Type B pancreatic cell (in vitro differentiated cells): ENCODE data around the gene XYLT1. TPM values are rescaled to one million over a fixed set of nuclear protein-coding genes. Genes with fewer than 3 reads are reported as not detected.

Experiments
- DNase-seq: peaks from one replicate; pipeline ENCODE4 v3.0.0; 2021; ENCODE audit warnings: mixed read lengths; ENCODE audit not compliant: unreplicated experiment; ENCODE audit errors: extremely low spot score
- H3K27ac Mint-ChIP-seq: 2 replicates; pipeline ENCODE4 v1.8.0; 2021; ENCODE audit warnings: mild to moderate bottlenecking, mixed read lengths
- H3K27me3 Mint-ChIP-seq: 2 replicates; pipeline ENCODE4 v1.8.0; 2021; ENCODE audit warnings: mixed read lengths
- H3K36me3 Mint-ChIP-seq: 2 replicates; pipeline ENCODE4 v1.8.0; 2021; ENCODE audit warnings: mixed read lengths
- H3K4me1 Mint-ChIP-seq: one replicate; pipeline ENCODE4 v1.8.0; 2021; ENCODE audit warnings: mixed read lengths; ENCODE audit not compliant: unreplicated experiment
- H3K4me3 Mint-ChIP-seq: 2 replicates; pipeline ENCODE4 v1.8.0; 2021; ENCODE audit warnings: mild to moderate bottlenecking, mixed read lengths
- H3K9me3 Mint-ChIP-seq: 2 replicates; pipeline ENCODE4 v1.8.0; 2021; ENCODE audit warnings: mixed read lengths
- total RNA-seq: library from RNA; stranded (reverse); gene quantifications from 2 replicates; pipeline ENCODE4 v1.2.1, GENCODE V29; 2021; ENCODE audit warnings: low replicate concordance
- TF ChIP-seq, protein P1 (sequence below): fragments of 200-600 bp; sonication (generic); conservative IDR thresholded peaks from 2 replicates; pipeline ENCODE4 v1.5.0; 2021; ENCODE audit warnings: antibody characterized with exemption, mild to moderate bottlenecking

The XYLT1 gene
- total RNA-seq, 1 donor from 2014 or later = 14.9 TPM

DNA sequence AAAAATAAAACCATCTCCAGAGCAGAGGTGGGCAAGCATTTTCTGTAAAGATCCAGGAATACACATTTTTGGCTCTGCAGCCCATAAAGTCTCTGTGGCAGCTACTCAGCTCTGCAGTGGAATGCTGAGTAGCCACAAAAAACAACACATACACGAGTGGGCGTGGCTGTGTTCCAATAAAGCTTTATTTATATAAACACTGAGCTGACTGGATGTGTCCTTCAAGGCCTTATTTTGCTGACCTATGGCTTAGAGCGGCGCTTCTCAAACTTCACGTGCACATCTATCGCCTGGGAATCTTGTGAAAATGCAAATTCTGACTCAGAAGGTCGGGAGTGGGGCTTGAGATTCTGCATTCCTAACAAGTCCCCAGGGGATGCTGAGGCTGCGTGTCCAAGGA is 39.7 kb downstream of the XYLT1 start:
- no peak overlapping the region for H3K27ac Mint-ChIP-seq
- no peaks in the 10 kb centered on the region for H3K27me3 Mint-ChIP-seq
- TF ChIP-seq, protein P1, sequence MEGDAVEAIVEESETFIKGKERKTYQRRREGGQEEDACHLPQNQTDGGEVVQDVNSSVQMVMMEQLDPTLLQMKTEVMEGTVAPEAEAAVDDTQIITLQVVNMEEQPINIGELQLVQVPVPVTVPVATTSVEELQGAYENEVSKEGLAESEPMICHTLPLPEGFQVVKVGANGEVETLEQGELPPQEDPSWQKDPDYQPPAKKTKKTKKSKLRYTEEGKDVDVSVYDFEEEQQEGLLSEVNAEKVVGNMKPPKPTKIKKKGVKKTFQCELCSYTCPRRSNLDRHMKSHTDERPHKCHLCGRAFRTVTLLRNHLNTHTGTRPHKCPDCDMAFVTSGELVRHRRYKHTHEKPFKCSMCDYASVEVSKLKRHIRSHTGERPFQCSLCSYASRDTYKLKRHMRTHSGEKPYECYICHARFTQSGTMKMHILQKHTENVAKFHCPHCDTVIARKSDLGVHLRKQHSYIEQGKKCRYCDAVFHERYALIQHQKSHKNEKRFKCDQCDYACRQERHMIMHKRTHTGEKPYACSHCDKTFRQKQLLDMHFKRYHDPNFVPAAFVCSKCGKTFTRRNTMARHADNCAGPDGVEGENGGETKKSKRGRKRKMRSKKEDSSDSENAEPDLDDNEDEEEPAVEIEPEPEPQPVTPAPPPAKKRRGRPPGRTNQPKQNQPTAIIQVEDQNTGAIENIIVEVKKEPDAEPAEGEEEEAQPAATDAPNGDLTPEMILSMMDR = no peak
- no peak overlapping the region for H3K4me3 Mint-ChIP-seq
- no peak for DNase-seq
- H3K4me1 Mint-ChIP-seq = no peaks in the 10 kb centered on the region
- peaks cover 4% of the 10 kb centered on the region for H3K36me3 Mint-ChIP-seq
- H3K9me3 Mint-ChIP-seq = no peaks in the 10 kb centered on the region

DNA sequence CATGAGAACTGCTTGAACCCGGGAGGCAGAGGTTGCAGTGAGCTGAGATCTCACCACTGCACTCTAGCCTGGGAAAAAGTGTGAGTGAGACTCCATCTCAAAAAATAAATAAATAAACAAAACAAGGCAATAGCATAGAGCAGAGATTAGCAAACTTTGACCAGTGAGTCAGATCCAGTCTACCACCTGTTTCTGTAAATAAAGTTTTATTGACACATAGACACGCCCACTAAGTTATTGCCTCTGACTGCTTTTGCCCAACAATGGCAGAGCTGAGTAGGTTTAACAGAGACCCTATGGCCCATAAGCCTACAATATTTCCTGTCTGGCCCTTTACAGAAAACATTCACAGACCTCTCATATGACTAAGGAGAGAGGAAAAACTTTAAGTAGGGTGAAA is 44.3 kb downstream of the XYLT1 start:
- no peak overlapping the region for H3K27ac Mint-ChIP-seq
- no peak for DNase-seq
- H3K9me3 Mint-ChIP-seq = peaks cover 8% of the 10 kb centered on the region
- TF ChIP-seq, protein P1 = no peak
- H3K27me3 Mint-ChIP-seq = no peaks in the 10 kb centered on the region
- no peak overlapping the region for H3K4me3 Mint-ChIP-seq
- H3K4me1 Mint-ChIP-seq = no peaks in the 10 kb centered on the region
- H3K36me3 Mint-ChIP-seq = peaks cover 4% of the 10 kb centered on the region

DNA sequence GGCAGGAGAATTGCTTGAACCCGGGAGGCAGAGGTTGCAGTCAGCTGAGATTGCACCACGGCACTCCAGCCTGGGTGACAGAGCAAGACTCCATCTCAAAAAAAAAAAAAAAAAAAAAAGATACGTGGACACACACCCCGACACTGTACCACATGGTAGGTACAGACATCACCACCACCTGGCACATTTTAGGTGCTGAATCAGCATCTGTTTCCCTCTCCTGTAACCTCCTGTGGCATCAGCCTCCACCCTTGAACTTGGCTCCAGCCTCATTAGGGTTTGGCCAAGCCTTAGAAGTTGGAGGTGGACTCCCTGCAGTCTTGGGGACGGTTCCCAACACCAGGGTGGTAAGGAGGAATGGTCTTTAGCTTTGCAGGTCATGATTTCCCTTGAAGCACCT is 46.0 kb downstream of the XYLT1 start:
- Mint-ChIP-seq H3K27ac (no peak overlapping the region), H3K4me3 (no peak overlapping the region), H3K9me3 (peaks cover 12% of the 10 kb centered on the region), H3K27me3 (no peaks in the 10 kb centered on the region), H3K36me3 (peaks cover 4% of the 10 kb centered on the region), H3K4me1 (no peaks in the 10 kb centered on the region)
- TF ChIP-seq, protein P1 = no peak
- DNase-seq = no peak

DNA sequence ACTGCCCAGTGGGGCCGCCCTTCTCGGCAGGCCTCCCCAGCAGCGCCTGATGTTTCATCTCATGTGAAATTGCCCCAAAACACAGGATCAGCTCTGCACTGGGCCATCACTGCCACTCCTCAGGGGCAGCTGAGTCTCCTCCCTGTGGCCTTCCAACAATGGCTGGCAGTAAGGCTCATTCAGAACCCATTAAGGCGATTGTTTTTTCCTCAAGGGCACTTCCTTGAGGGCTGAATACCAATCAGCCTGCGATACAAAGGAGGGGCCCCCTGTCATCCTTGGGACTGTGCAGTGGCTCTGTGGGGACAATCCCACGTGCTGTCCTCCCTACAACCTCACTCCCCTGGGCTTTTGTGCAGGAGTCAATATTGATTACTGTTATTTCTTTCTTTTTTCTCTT is 47.5 kb downstream of the XYLT1 start:
- Mint-ChIP-seq H3K36me3 (peaks cover 4% of the 10 kb centered on the region), H3K4me1 (no peaks in the 10 kb centered on the region), H3K27me3 (no peaks in the 10 kb centered on the region), H3K4me3 (no peak overlapping the region), H3K27ac (no peak overlapping the region), H3K9me3 (peaks cover 12% of the 10 kb centered on the region)
- TF ChIP-seq, protein P1 = no peak
- no peak for DNase-seq

DNA sequence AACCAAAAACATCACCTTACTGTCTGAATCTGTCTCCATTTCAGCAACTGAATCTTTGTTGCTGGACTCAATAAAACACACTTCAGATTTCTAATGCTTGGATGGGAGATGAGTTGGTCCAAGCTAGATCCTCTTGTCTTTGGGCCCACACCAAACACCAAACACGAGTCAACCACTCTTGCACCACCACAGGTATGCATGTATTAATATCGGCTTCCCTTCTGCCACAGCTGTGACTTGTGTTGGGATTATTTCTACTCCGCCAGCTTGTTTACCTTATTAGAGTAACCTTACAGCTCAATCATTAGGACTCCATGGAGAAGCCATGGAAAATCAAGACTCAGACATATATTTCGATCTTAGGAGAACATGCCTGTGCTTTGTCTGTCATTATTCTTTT is 49.9 kb downstream of the XYLT1 start:
- DNase-seq = no peak
- no peak overlapping the region for H3K4me3 Mint-ChIP-seq
- H3K27me3 Mint-ChIP-seq = no peaks in the 10 kb centered on the region
- TF ChIP-seq, protein P1 = no peak
- H3K27ac Mint-ChIP-seq = no peak overlapping the region
- H3K4me1 Mint-ChIP-seq = peaks cover 9% of the 10 kb centered on the region
- H3K36me3 Mint-ChIP-seq = peaks cover 4% of the 10 kb centered on the region
- H3K9me3 Mint-ChIP-seq = peaks cover 14% of the 10 kb centered on the region

- Mint-ChIP-seq H3K4me1 (peaks cover 12% of the 10 kb centered on the region), H3K4me3 (no peak overlapping the region), H3K9me3 (peaks cover 12% of the 10 kb centered on the region)
These were observed 51.5 kb downstream of the XYLT1 start for GRCh38 chr16:17419266-17419665.

More at GRCh38 chr16:17419266-17419665, 51.5 kb downstream of the XYLT1 start:
- Mint-ChIP-seq H3K36me3 (peaks cover 4% of the 10 kb centered on the region), H3K27me3 (no peaks in the 10 kb centered on the region), H3K27ac (no peak overlapping the region)
- TF ChIP-seq, protein P1 = no peak
- DNase-seq = no peak
